Measurements from ENCODE around the gene CBFB.
"Not testable (repeated sequence)": the region's sequence is repeated elsewhere in the genome, so short reads cannot be mapped to it uniquely, and the experiment has no call there.

The CBFB gene

GRCh38 chr16:67108931-67109406, 80.0 kb downstream of the CBFB start:
- H3K9me3 ChIP-seq (ENCODE audit: control insufficient read depth, low read length): no peaks in the 10 kb centered on the region
- H3K4me3 ChIP-seq (ENCODE audit: low read length): peak overlapping the region; percentile 3
- no peaks in the 10 kb centered on the region for H3K36me3 ChIP-seq (ENCODE audit: control insufficient read depth, insufficient read depth, low read length)
- peak overlapping the region; percentile 63 for H3K9ac ChIP-seq (ENCODE audit: low read length)
- no peaks in the 10 kb centered on the region for H3K27me3 ChIP-seq (ENCODE audit: control insufficient read depth, insufficient read depth, low read length)
- peaks cover 38% of the 10 kb centered on the region for H3K4me1 ChIP-seq (ENCODE audit: control insufficient read depth, insufficient read depth, low read length)

GRCh38 chr16:67109407-67110135, 80.6 kb downstream of the CBFB start, which contains the start of gene PHAF1:
PHAF1 (plus strand) TSS chr16:67109941; CDS start chr16:67110176, 235 bp downstream.
- Histone ChIP-seq H3K4me3 (ENCODE audit: low read length) (peak within 1 kb of the TSS; percentile 34), H3K9me3 (ENCODE audit: control insufficient read depth, low read length) (no peaks in the 10 kb centered on the region), H3K27me3 (ENCODE audit: control insufficient read depth, insufficient read depth, low read length) (no peaks in the 10 kb centered on the region), H3K36me3 (ENCODE audit: control insufficient read depth, insufficient read depth, low read length) (no peaks in the 10 kb centered on the region), H3K9ac (ENCODE audit: low read length) (peak within 1 kb of the TSS; percentile 75), H3K4me1 (ENCODE audit: control insufficient read depth, insufficient read depth, low read length) (peaks cover 43% of the 10 kb centered on the region)

- Histone ChIP-seq H3K27me3 (ENCODE audit: control insufficient read depth, insufficient read depth, low read length) (no peaks in the 10 kb centered on the region), H3K36me3 (ENCODE audit: control insufficient read depth, insufficient read depth, low read length) (no peaks in the 10 kb centered on the region), H3K9ac (ENCODE audit: low read length) (no peak overlapping the region), H3K4me1 (ENCODE audit: control insufficient read depth, insufficient read depth, low read length) (peaks cover 39% of the 10 kb centered on the region), H3K9me3 (ENCODE audit: control insufficient read depth, low read length) (no peaks in the 10 kb centered on the region), H3K4me3 (ENCODE audit: low read length) (no peak overlapping the region)
These were observed 83.0 kb downstream of the CBFB start for GRCh38 chr16:67111951-67112444.

GRCh38 chr16:67112591-67113399, 83.8 kb downstream of the CBFB start:
- peaks cover 39% of the 10 kb centered on the region for H3K4me1 ChIP-seq (ENCODE audit: control insufficient read depth, insufficient read depth, low read length)
- no peaks in the 10 kb centered on the region for H3K27me3 ChIP-seq (ENCODE audit: control insufficient read depth, insufficient read depth, low read length)
- no peak overlapping the region for H3K9ac ChIP-seq (ENCODE audit: low read length)
- no peak overlapping the region for H3K4me3 ChIP-seq (ENCODE audit: low read length)
- no peaks in the 10 kb centered on the region for H3K9me3 ChIP-seq (ENCODE audit: control insufficient read depth, low read length)
- no peaks in the 10 kb centered on the region for H3K36me3 ChIP-seq (ENCODE audit: control insufficient read depth, insufficient read depth, low read length)

- Histone ChIP-seq H3K4me3 (ENCODE audit: low read length) (no peak overlapping the region), H3K9ac (ENCODE audit: low read length) (no peak overlapping the region), H3K4me1 (ENCODE audit: control insufficient read depth, insufficient read depth, low read length) (peaks cover 32% of the 10 kb centered on the region), H3K36me3 (ENCODE audit: control insufficient read depth, insufficient read depth, low read length) (no peaks in the 10 kb centered on the region), H3K27me3 (ENCODE audit: control insufficient read depth, insufficient read depth, low read length) (no peaks in the 10 kb centered on the region), H3K9me3 (ENCODE audit: control insufficient read depth, low read length) (no peaks in the 10 kb centered on the region)
These were observed 85.8 kb downstream of the CBFB start for GRCh38 chr16:67114793-67115192.

- Histone ChIP-seq H3K36me3 (ENCODE audit: control insufficient read depth, insufficient read depth, low read length) (no peaks in the 10 kb centered on the region), H3K4me3 (ENCODE audit: low read length) (no peak overlapping the region)
These were observed 86.7 kb downstream of the CBFB start for GRCh38 chr16:67115639-67116038.

GRCh38 chr16:67116388-67117311, 87.7 kb downstream of the CBFB start:
- Histone ChIP-seq H3K9me3 (ENCODE audit: control insufficient read depth, low read length) (no peaks in the 10 kb centered on the region), H3K27me3 (ENCODE audit: control insufficient read depth, insufficient read depth, low read length) (no peaks in the 10 kb centered on the region), H3K4me3 (ENCODE audit: low read length) (no peak overlapping the region), H3K36me3 (ENCODE audit: control insufficient read depth, insufficient read depth, low read length) (no peaks in the 10 kb centered on the region), H3K9ac (ENCODE audit: low read length) (no peak overlapping the region), H3K4me1 (ENCODE audit: control insufficient read depth, insufficient read depth, low read length) (peaks cover 19% of the 10 kb centered on the region)

More at GRCh38 chr16:67115639-67116038, 86.7 kb downstream of the CBFB start:
- H3K27me3 ChIP-seq (ENCODE audit: control insufficient read depth, insufficient read depth, low read length): no peaks in the 10 kb centered on the region
- H3K9me3 ChIP-seq (ENCODE audit: control insufficient read depth, low read length): no peaks in the 10 kb centered on the region
- no peak overlapping the region for H3K9ac ChIP-seq (ENCODE audit: low read length)
- peaks cover 29% of the 10 kb centered on the region for H3K4me1 ChIP-seq (ENCODE audit: control insufficient read depth, insufficient read depth, low read length)

GRCh38 chr16:67117716-67118115, 88.8 kb downstream of the CBFB start:
- Histone ChIP-seq H3K36me3 (ENCODE audit: control insufficient read depth, insufficient read depth, low read length) (no peaks in the 10 kb centered on the region), H3K9me3 (ENCODE audit: control insufficient read depth, low read length) (no peaks in the 10 kb centered on the region), H3K4me3 (ENCODE audit: low read length) (no peak overlapping the region), H3K9ac (ENCODE audit: low read length) (no peak overlapping the region), H3K27me3 (ENCODE audit: control insufficient read depth, insufficient read depth, low read length) (no peaks in the 10 kb centered on the region), H3K4me1 (ENCODE audit: control insufficient read depth, insufficient read depth, low read length) (peaks cover 16% of the 10 kb centered on the region)

- Histone ChIP-seq H3K36me3 (ENCODE audit: control insufficient read depth, insufficient read depth, low read length) (peaks cover 5% of the 10 kb centered on the region), H3K9me3 (ENCODE audit: control insufficient read depth, low read length) (no peaks in the 10 kb centered on the region), H3K4me3 (ENCODE audit: low read length) (no peak overlapping the region), H3K27me3 (ENCODE audit: control insufficient read depth, insufficient read depth, low read length) (no peaks in the 10 kb centered on the region), H3K9ac (ENCODE audit: low read length) (no peak overlapping the region), H3K4me1 (ENCODE audit: control insufficient read depth, insufficient read depth, low read length) (no peaks in the 10 kb centered on the region)
These were observed 91.1 kb downstream of the CBFB start for GRCh38 chr16:67120025-67120424.

GRCh38 chr16:67122799-67123198, 93.8 kb downstream of the CBFB start:
- H3K36me3 ChIP-seq (ENCODE audit: control insufficient read depth, insufficient read depth, low read length); H3K27me3 ChIP-seq (ENCODE audit: control insufficient read depth, insufficient read depth, low read length): not testable (repeated sequence)

GRCh38 chr16:67128417-67128816, 99.5 kb downstream of the CBFB start:
- no peak overlapping the region for H3K4me3 ChIP-seq (ENCODE audit: low read length)
- no peaks in the 10 kb centered on the region for H3K27me3 ChIP-seq (ENCODE audit: control insufficient read depth, insufficient read depth, low read length)
- no peaks in the 10 kb centered on the region for H3K4me1 ChIP-seq (ENCODE audit: control insufficient read depth, insufficient read depth, low read length)
- H3K36me3 ChIP-seq (ENCODE audit: control insufficient read depth, insufficient read depth, low read length): peaks cover 12% of the 10 kb centered on the region
- no peaks in the 10 kb centered on the region for H3K9me3 ChIP-seq (ENCODE audit: control insufficient read depth, low read length)
- H3K9ac ChIP-seq (ENCODE audit: low read length): no peak overlapping the region

More at GRCh38 chr16:67122799-67123198, 93.8 kb downstream of the CBFB start:
- H3K9ac ChIP-seq (ENCODE audit: low read length); H3K4me3 ChIP-seq (ENCODE audit: low read length); H3K9me3 ChIP-seq (ENCODE audit: control insufficient read depth, low read length); H3K4me1 ChIP-seq (ENCODE audit: control insufficient read depth, insufficient read depth, low read length): not testable (repeated sequence)
